HepG2 (cell line): Measurements from ENCODE around the gene BIRC7. TPM values are rescaled to one million over a fixed set of nuclear protein-coding genes. Genes with fewer than 3 reads are reported as not detected.
"Not testable (repeated sequence)": the region's sequence is repeated elsewhere in the genome, so short reads cannot be mapped to it uniquely, and the experiment has no call there.

Experiments
- ATAC-seq: fragments of 200-7000 bp; cut with Tn5 transposase; 3 replicates; pipeline ENCODE4 v1.9.1; 2020; ENCODE audit warnings: mild to moderate bottlenecking, moderate library complexity
- BruUV-seq: library from RNA; stranded (reverse); fragments of 400-500 nt; replicated peaks from 2 replicates; lab custom pipeline; 2021; lab: Mats Ljungman, UMichigan
- CTCF ChIA-PET: fragments of 300-600 bp; formaldehyde crosslinking; extraction: SDS; loops from one replicate; lab custom pipeline; 2021; ENCODE audit warnings: low total read pairs, inconsistent platforms, low intra/inter-chr PET ratio; lab: Yijun Ruan, JAX
- POLR2A ChIA-PET: fragments of 350-600 bp; sonication (Branson Sonifier 250); formaldehyde crosslinking; loops from one replicate; lab custom pipeline; 2020; ENCODE audit warnings: antibody characterized with exemption, inconsistent platforms; lab: Yijun Ruan, JAX
- DNase-seq: peaks from one replicate; pipeline ENCODE4 v3.0.0-alpha.2; 2015; ENCODE audit warnings: low spot score
- FAIRE-seq: peaks from 3 replicates; lab custom pipeline; 2011; peaks lifted over from hg19 to GRCh38; lab: Jason Lieb, UNC
- H2AFZ ChIP-seq: one replicate; pipeline ENCODE4 v1.6.1; 2011; ENCODE audit warnings: low read length, inconsistent platforms
- H3K27ac ChIP-seq: fragments of 300-600 bp; 3 replicates; pipeline ENCODE4 v1.8.0; 2011; ENCODE audit warnings: mixed run types, mild to moderate bottlenecking, mixed read lengths, low read length, inconsistent platforms; ENCODE audit not compliant: insufficient read depth; ENCODE audit errors: extremely low read length
- H3K27me3 ChIP-seq, 2 experiments: fragments of 200-600 bp in 1 of 2; 2 replicates in 1 of 2; 3 replicates in 1 of 2; pipeline versions ENCODE4 v1.6.0 to v1.8.0; 2011; ENCODE audit warnings: low read length in 2 of 2, mild to moderate bottlenecking in 2 of 2, moderate library complexity in 2 of 2, inconsistent platforms in 1 of 2; ENCODE audit not compliant: insufficient read depth in 2 of 2, control insufficient read depth in 1 of 2
- H3K36me3 ChIP-seq, 2 experiments: fragments of 200-600 bp in 1 of 2; replicated peaks in 1 of 2; 2 replicates in 1 of 2; 3 replicates in 1 of 2; pipeline versions ENCODE4 v1.5.1 to v1.8.0; 2011; ENCODE audit warnings: low read length in 2 of 2, inconsistent platforms in 1 of 2; ENCODE audit not compliant: insufficient read depth in 2 of 2, control insufficient read depth in 1 of 2
- H3K4me1 ChIP-seq: 2 replicates; pipeline ENCODE4 v1.5.1; 2012; ENCODE audit warnings: low read length, inconsistent platforms; ENCODE audit not compliant: insufficient read depth
- H3K4me2 ChIP-seq: 2 replicates; pipeline ENCODE4 v1.6.0; 2011; ENCODE audit warnings: low read depth, low read length, inconsistent platforms
- H3K4me3 ChIP-seq, 3 experiments: fragments of 200-600 bp in 1 of 3; sonication (generic), shearing (Covaris generic) in 1 of 3; replicated peaks in 1 of 3; 2 replicates each; pipeline ENCODE4 v1.5.1; 2011 to 2016; ENCODE audit warnings: low read length in 3 of 3, inconsistent platforms in 2 of 3, low read depth in 2 of 3, mild to moderate bottlenecking in 2 of 3, control low read depth in 1 of 3, mixed read lengths in 1 of 3; ENCODE audit not compliant: insufficient read depth in 1 of 3
- H3K79me2 ChIP-seq: one replicate; pipeline ENCODE4 v1.6.1; 2011; ENCODE audit warnings: low read length, inconsistent platforms; ENCODE audit not compliant: insufficient read depth
- H3K9ac ChIP-seq: 2 replicates; pipeline ENCODE4 v1.6.0; 2011; ENCODE audit warnings: mild to moderate bottlenecking, low read depth, low read length, inconsistent platforms; ENCODE audit not compliant: insufficient read depth
- H3K9me3 ChIP-seq: 2 replicates; pipeline ENCODE4 v1.5.1; 2012; ENCODE audit warnings: mild to moderate bottlenecking, low read length
- H4K20me1 ChIP-seq: 2 replicates; pipeline ENCODE4 v1.6.0; 2011; ENCODE audit warnings: inconsistent platforms, mild to moderate bottlenecking, low read length, moderate library complexity; ENCODE audit not compliant: insufficient read depth
- CREB1 ChIP-seq, 2 experiments: fragments of 450-650 bp in 1 of 2; IDR thresholded peaks; 2 replicates each; pipeline ENCODE4 v1.6.1; 2016 to 2017; ENCODE audit warnings: control low read depth in 1 of 2, mild to moderate bottlenecking in 1 of 2, missing compliant biosample characterization in 1 of 2, missing genetic modification characterization in 1 of 2
- CTCF ChIP-seq: sonication (generic); formaldehyde crosslinking; IDR thresholded peaks from 2 replicates; pipeline ENCODE4 v1.5.0; 2020; ENCODE audit warnings: mild to moderate bottlenecking, missing genetic modification reagents, moderate library complexity
- KDM2A ChIP-seq: sonication (generic); formaldehyde crosslinking; IDR thresholded peaks from 2 replicates; pipeline ENCODE4 v1.4.0; 2020; ENCODE audit warnings: low read depth, missing genetic modification reagents, borderline replicate concordance
- KDM3A ChIP-seq: IDR thresholded peaks from 2 replicates; pipeline ENCODE4 v1.6.1; 2018; ENCODE audit warnings: low read depth, missing compliant biosample characterization
- PPARG ChIP-seq: conservative IDR thresholded peaks from 2 replicates; pipeline ENCODE4 v1.6.1; 2016; ENCODE audit warnings: missing biosample characterization, missing genetic modification reagents
- STAG1 ChIP-seq: sonication (generic); formaldehyde crosslinking; IDR thresholded peaks from 2 replicates; pipeline ENCODE4 v1.4.0; 2020; ENCODE audit warnings: missing genetic modification reagents
- ZBTB33 ChIP-seq: sonication (generic); formaldehyde crosslinking; IDR thresholded peaks from 2 replicates; pipeline ENCODE4 v1.4.0; 2020; ENCODE audit warnings: missing genetic modification reagents
- ZNF160 ChIP-seq: sonication (generic); formaldehyde crosslinking; IDR thresholded peaks from 2 replicates; pipeline ENCODE4 v1.8.0; 2022; ENCODE audit warnings: mild to moderate bottlenecking, inconsistent platforms, missing genetic modification reagents
- ZNF30 ChIP-seq: sonication (generic); formaldehyde crosslinking; IDR thresholded peaks from 2 replicates; pipeline ENCODE4 v1.5.0; 2020; ENCODE audit warnings: mild to moderate bottlenecking, missing genetic modification reagents
- ZNF891 ChIP-seq: sonication (generic); formaldehyde crosslinking; IDR thresholded peaks from 2 replicates; pipeline ENCODE4 v1.5.0; 2020; ENCODE audit warnings: mild to moderate bottlenecking, missing genetic modification reagents
- WGBS: methylation state at CpG from one replicate; pipeline ENCODE4 v1.1.6; 2017; ENCODE audit warnings: low lambda C conversion rate; 5-methylcytosine and 5-hydroxymethylcytosine counted together
- in situ Hi-C: cut with HindIII; loops from 2 replicates; pipeline ENCODE4 v1.10.0; 2017; ENCODE audit warnings: low pct_unique_long_range_greater_than_20kb; ENCODE audit not compliant: extremely low pct_ligation_motif_present
- intact Hi-C: fragments of 100-400 bp; cut with micrococcal nuclease; formaldehyde crosslinking; loops from one replicate; pipeline ENCODE4 v1.10.0; 2022; ENCODE audit not compliant: unreplicated experiment
- polyA plus RNA-seq, 8 experiments: library from polyadenylated mRNA; depleted of rRNA in 3 of 8; stranded (reverse) in 7 of 8; unstranded in 1 of 8; fragments of >200 nt; fragmentation: Illumina TruSeq in 4 of 8; extraction: Trizol in 4 of 8; gene quantifications; 2 replicates each; pipeline versions ENCODE4 v1.2.1 to v1.2.3, GENCODE V29; 2011 to 2016; ENCODE audit warnings: low read depth in 4 of 8, missing spikeins in 1 of 8, mixed read lengths in 1 of 8; ENCODE audit not compliant: insufficient read depth in 1 of 8
- total RNA-seq, 5 experiments: library from RNA; depleted of rRNA; stranded (reverse); fragments of >200 nt; fragmentation: Illumina TruSeq; extraction: Trizol; gene quantifications; 2 replicates each; pipeline ENCODE4 v1.2.3, GENCODE V29; 2016; ENCODE audit warnings: low read depth in 1 of 5

BIRC7 gene
- total and polyA plus RNA-seq, 2 of the 13 experiments (the other 11 are each of a cell fraction or from before 2014, with no cell fraction given): 0.27 to 5.1 TPM

- intact Hi-C loops (loop anchor here (10.0 kb wide), 1 partner anchor 195 kb away; no protein-coding TSS in a partner anchor), in situ Hi-C loops (no loop called here)
- Histone ChIP-seq H3K9me3 (no peaks in the 10 kb centered on the region), H3K27ac (no peak overlapping the region), H3K36me3 (no peaks in the 10 kb centered on the region), H4K20me1 (no peaks in the 10 kb centered on the region; the same call in 1 of the 2 replicates), H3K4me3 (no peak overlapping the region), H3K4me1 (peaks cover 2% of the 10 kb centered on the region), H2AFZ (no peak overlapping the region), H3K27me3 (peaks cover 25 to 80% of the 10 kb centered on the region in 2 experiments), H3K9ac (no peak overlapping the region), H3K4me2 (no peak overlapping the region), H3K79me2 (no peaks in the 10 kb centered on the region)
- ATAC-seq: no peak
- POLR2A ChIA-PET: no interaction called here
- CTCF ChIA-PET: no interaction called here
- no peak for FAIRE-seq
- no peak for TF ChIP-seq ZNF30
- TF ChIP-seq KDM3A (CRISPR knock-in tag): no peak
- TF ChIP-seq CREB1 (IDR thresholded peaks at IDR 0.05): peak; percentile 39; the same call in 1 of the 2 replicates
- TF ChIP-seq CREB1 (CRISPR knock-in tag; IDR thresholded peaks at IDR 0.05): no peak
- 0 out of 2 replicates have a peak, but pooled peaks have one; percentile 24 for TF ChIP-seq ZNF891 (CRISPR knock-in tag)
- TF ChIP-seq PPARG (CRISPR knock-in tag): no peak
- TF ChIP-seq ZNF160 (CRISPR knock-in tag): no peak
- BruUV-seq: no TSS peak
- WGBS: 69% methylated on average over 12 of the region's 15 CpGs
- no peak for DNase-seq
Observed at GRCh38 chr20:63249891-63250290, 14.2 kb downstream of the BIRC7 start.

- H4K20me1 ChIP-seq, H3K4me3 ChIP-seq, intact Hi-C loops, H3K4me2 ChIP-seq, H2AFZ ChIP-seq, in situ Hi-C loops, POLR2A ChIA-PET, ATAC-seq, H3K36me3 ChIP-seq, BruUV-seq, H3K9me3 ChIP-seq, FAIRE-seq, H3K79me2 ChIP-seq, H3K27ac ChIP-seq, H3K9ac ChIP-seq, DNase-seq: not testable (repeated sequence)
- peaks cover 30 to 85% of the 10 kb centered on the region in 2 experiments for H3K27me3 ChIP-seq
- H3K4me1 ChIP-seq: peaks cover 16% of the 10 kb centered on the region
- CTCF ChIA-PET: interaction anchor here (1.2 to 1.4 kb wide), 3 partner anchors 26 to 68 kb away, joined by 4 to 10 read pairs (median 9); no protein-coding TSS in a partner anchor
- 23% methylated on average over 9 of the region's 14 CpGs for WGBS
- TF ChIP-seq KDM2A (CRISPR knock-in tag) (peak; percentile 59; the same call in 1 of the 2 replicates), CTCF (CRISPR knock-in tag) (peak; percentile 66), STAG1 (CRISPR knock-in tag) (peak; percentile 64), ZBTB33 (CRISPR knock-in tag) (0 out of 2 replicates have a peak, but pooled peaks have one; percentile 21)
Observed at GRCh38 chr20:63251350-63251749, 15.6 kb downstream of the BIRC7 start.
